HepG2 (cell line): ENCODE measurements around the gene UCN. TPM values are rescaled to one million over a fixed set of nuclear protein-coding genes. Genes with fewer than 3 reads are reported as not detected.
A peak's percentile ranks its signal among the peaks of the same experiment; 100 is the strongest.

Experiments
- FOXK2 ChIP-seq: fragments of 450-650 bp; IDR thresholded peaks from 2 replicates; pipeline ENCODE4 v1.6.1; 2016
- FOXO1 ChIP-seq: sonication (generic); formaldehyde crosslinking; IDR thresholded peaks from 2 replicates; pipeline ENCODE4 v1.4.0; 2020; ENCODE audit warnings: missing genetic modification reagents
- HMGXB3 ChIP-seq: sonication (generic); formaldehyde crosslinking; IDR thresholded peaks from 2 replicates; pipeline ENCODE4 v1.4.0; 2020; ENCODE audit warnings: missing genetic modification reagents, borderline replicate concordance
- LBX2 ChIP-seq: sonication (generic); formaldehyde crosslinking; IDR thresholded peaks from 2 replicates; pipeline ENCODE4 v1.5.0; 2020; ENCODE audit warnings: missing genetic modification reagents, mild to moderate bottlenecking, borderline replicate concordance
- MED8 ChIP-seq: sonication (generic); formaldehyde crosslinking; IDR thresholded peaks from 2 replicates; pipeline ENCODE4 v1.8.1; 2023; ENCODE audit warnings: mild to moderate bottlenecking, missing genetic modification reagents; ENCODE audit not compliant: insufficient replicate concordance
- NFYC ChIP-seq: IDR thresholded peaks from 2 replicates; pipeline ENCODE4 v1.6.1; 2016; ENCODE audit warnings: missing genetic modification reagents, missing compliant biosample characterization
- NONO ChIP-seq, 2 experiments: fragments of 450-650 bp in 1 of 2; sonication (generic) in 1 of 2; formaldehyde crosslinking in 1 of 2; IDR thresholded peaks in 1 of 2; conservative IDR thresholded peaks in 1 of 2; 2 replicates each; pipeline versions ENCODE4 v1.6.1 to v1.8.0; 2017 to 2022; ENCODE audit warnings: mild to moderate bottlenecking in 1 of 2, missing genetic modification reagents in 1 of 2, moderate library complexity in 1 of 2
- PRPF4 ChIP-seq: fragments of 200-400 bp; formaldehyde crosslinking; IDR thresholded peaks from 2 replicates; pipeline ENCODE4 v1.6.1; 2016; ENCODE audit warnings: low read length, low read depth; ENCODE audit not compliant: poor library complexity, severe bottlenecking
- SMAD3 ChIP-seq: sonication (generic); formaldehyde crosslinking; IDR thresholded peaks from 2 replicates; pipeline ENCODE4 v1.4.0; 2020; ENCODE audit warnings: missing genetic modification reagents
- SNRNP70 ChIP-seq: fragments of 200-400 bp; formaldehyde crosslinking; IDR thresholded peaks from 2 replicates; pipeline ENCODE4 v1.6.1; 2017; ENCODE audit warnings: mild to moderate bottlenecking, low read depth, low read length, moderate library complexity
- TCF12 ChIP-seq, 2 experiments: fragments of 450-650 bp in 1 of 2; sonication (generic) in 1 of 2; formaldehyde crosslinking in 1 of 2; IDR thresholded peaks; 2 replicates each; pipeline versions ENCODE4 v1.6.1 to v1.8.0; 2017 to 2022; ENCODE audit warnings: antibody characterized with exemption in 1 of 2, mild to moderate bottlenecking in 1 of 2, missing genetic modification reagents in 1 of 2, moderate library complexity in 1 of 2
- TCF7L2 ChIP-seq: IDR thresholded peaks from 2 replicates; pipeline ENCODE4 v1.6.1; 2011; ENCODE audit warnings: mild to moderate bottlenecking, low read depth, low read length, moderate library complexity
- ZBTB1 ChIP-seq: sonication (generic); formaldehyde crosslinking; IDR thresholded peaks from 2 replicates; pipeline ENCODE4 v1.4.0; 2020; ENCODE audit warnings: missing genetic modification reagents, borderline replicate concordance
- ZFP37 ChIP-seq: sonication (generic); formaldehyde crosslinking; IDR thresholded peaks from 2 replicates; pipeline ENCODE4 v1.4.0; 2020; ENCODE audit warnings: missing genetic modification reagents, borderline replicate concordance
- ZNF205 ChIP-seq: IDR thresholded peaks from 2 replicates; pipeline ENCODE4 v1.6.1; 2018; ENCODE audit warnings: missing biosample characterization, missing genetic modification reagents
- polyA plus RNA-seq, 8 experiments: library from polyadenylated mRNA; depleted of rRNA in 3 of 8; stranded (reverse) in 7 of 8; unstranded in 1 of 8; fragments of >200 nt; fragmentation: Illumina TruSeq in 4 of 8; extraction: Trizol in 4 of 8; gene quantifications; 2 replicates each; pipeline versions ENCODE4 v1.2.1 to v1.2.3, GENCODE V29; 2011 to 2016; ENCODE audit warnings: low read depth in 4 of 8, missing spikeins in 1 of 8, mixed read lengths in 1 of 8; ENCODE audit not compliant: insufficient read depth in 1 of 8
- total RNA-seq, 5 experiments: library from RNA; depleted of rRNA; stranded (reverse); fragments of >200 nt; fragmentation: Illumina TruSeq; extraction: Trizol; gene quantifications; 2 replicates each; pipeline ENCODE4 v1.2.3, GENCODE V29; 2016; ENCODE audit warnings: low read depth in 1 of 5
- TF ChIP-seq, protein P1 (sequence below): sonication (generic); formaldehyde crosslinking; IDR thresholded peaks from 2 replicates; pipeline ENCODE4 v1.5.0; 2020; ENCODE audit warnings: mild to moderate bottlenecking, missing genetic modification reagents
- TF ChIP-seq, protein P2 (sequence below): sonication (generic); formaldehyde crosslinking; IDR thresholded peaks from 2 replicates; pipeline ENCODE4 v1.8.1; 2023; ENCODE audit warnings: missing genetic modification reagents, inconsistent platforms, borderline replicate concordance

Gene UCN
- total and polyA plus RNA-seq, 2 of the 13 experiments (the other 11 are each of a cell fraction or from before 2014, with no cell fraction given), result 1.2 to 2.3 TPM

GRCh38 chr2:27322766-27323595 lies 14.7 kb upstream of the UCN start, which contains the start of gene MPV17 (continued):
- TF ChIP-seq MED8 (CRISPR knock-in tag) (peak; percentile 83), FOXK2 (0 out of 2 replicates have a peak, but pooled peaks have one; percentile 37), SNRNP70 (no peak), ZNF205 (peak; percentile 65; the same call in 1 of the 2 replicates), SMAD3 (0 out of 2 replicates have a peak, but pooled peaks have one; percentile 67), HMGXB3 (CRISPR knock-in tag) (peak; percentile 85), FOXO1 (CRISPR knock-in tag) (peak; percentile 64), TCF7L2 (no peak), ZBTB1 (CRISPR knock-in tag) (no peak), PRPF4 (no peak), TCF12 (IDR thresholded peaks at IDR 0.05) (no peak), TCF12 (CRISPR knock-in tag; IDR thresholded peaks at IDR 0.05) (peak; percentile 19; the same call in 1 of the 2 replicates), ZFP37 (peak; percentile 71; the same call in 1 of the 2 replicates), NONO (IDR thresholded peaks at IDR 0.05) (no peak), NONO (CRISPR knock-in tag; conservative IDR thresholded peaks at IDR 0.05) (peak; percentile 95), NFYC (CRISPR knock-in tag) (peak; percentile 64), LBX2 (peak; percentile 87; the same call in 1 of the 2 replicates)
- TF ChIP-seq, protein P1, sequence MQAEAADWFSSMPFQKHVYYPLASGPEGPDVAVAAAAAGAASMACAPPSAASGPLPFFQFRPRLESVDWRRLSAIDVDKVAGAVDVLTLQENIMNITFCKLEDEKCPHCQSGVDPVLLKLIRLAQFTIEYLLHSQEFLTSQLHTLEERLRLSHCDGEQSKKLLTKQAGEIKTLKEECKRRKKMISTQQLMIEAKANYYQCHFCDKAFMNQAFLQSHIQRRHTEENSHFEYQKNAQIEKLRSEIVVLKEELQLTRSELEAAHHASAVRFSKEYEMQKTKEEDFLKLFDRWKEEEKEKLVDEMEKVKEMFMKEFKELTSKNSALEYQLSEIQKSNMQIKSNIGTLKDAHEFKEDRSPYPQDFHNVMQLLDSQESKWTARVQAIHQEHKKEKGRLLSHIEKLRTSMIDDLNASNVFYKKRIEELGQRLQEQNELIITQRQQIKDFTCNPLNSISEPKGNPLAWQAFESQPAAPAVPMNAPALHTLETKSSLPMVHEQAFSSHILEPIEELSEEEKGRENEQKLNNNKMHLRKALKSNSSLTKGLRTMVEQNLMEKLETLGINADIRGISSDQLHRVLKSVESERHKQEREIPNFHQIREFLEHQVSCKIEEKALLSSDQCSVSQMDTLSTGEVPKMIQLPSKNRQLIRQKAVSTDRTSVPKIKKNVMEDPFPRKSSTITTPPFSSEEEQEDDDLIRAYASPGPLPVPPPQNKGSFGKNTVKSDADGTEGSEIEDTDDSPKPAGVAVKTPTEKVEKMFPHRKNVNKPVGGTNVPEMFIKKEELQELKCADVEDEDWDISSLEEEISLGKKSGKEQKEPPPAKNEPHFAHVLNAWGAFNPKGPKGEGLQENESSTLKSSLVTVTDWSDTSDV (CRISPR knock-in tag), result peak; percentile 63; the same call in 1 of the 2 replicates
- TF ChIP-seq, protein P2, sequence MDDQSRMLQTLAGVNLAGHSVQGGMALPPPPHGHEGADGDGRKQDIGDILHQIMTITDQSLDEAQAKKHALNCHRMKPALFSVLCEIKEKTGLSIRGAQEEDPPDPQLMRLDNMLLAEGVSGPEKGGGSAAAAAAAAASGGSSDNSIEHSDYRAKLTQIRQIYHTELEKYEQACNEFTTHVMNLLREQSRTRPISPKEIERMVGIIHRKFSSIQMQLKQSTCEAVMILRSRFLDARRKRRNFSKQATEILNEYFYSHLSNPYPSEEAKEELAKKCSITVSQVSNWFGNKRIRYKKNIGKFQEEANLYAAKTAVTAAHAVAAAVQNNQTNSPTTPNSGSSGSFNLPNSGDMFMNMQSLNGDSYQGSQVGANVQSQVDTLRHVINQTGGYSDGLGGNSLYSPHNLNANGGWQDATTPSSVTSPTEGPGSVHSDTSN (CRISPR knock-in tag), result no peak
